GM21737 (cell line): Measurements from ENCODE around the gene SLC1A6.
"Not testable (repeated sequence)": the region's sequence is repeated elsewhere in the genome, so short reads cannot be mapped to it uniquely, and the experiment has no call there.

Experiments
- ATAC-seq: cut with Tn5 transposase; IDR thresholded peaks from one replicate; pipeline ENCODE4 v1.9.1; 2021; ENCODE audit warnings: mild to moderate bottlenecking, moderate library complexity; ENCODE audit not compliant: unreplicated experiment

SLC1A6 gene

DNA sequence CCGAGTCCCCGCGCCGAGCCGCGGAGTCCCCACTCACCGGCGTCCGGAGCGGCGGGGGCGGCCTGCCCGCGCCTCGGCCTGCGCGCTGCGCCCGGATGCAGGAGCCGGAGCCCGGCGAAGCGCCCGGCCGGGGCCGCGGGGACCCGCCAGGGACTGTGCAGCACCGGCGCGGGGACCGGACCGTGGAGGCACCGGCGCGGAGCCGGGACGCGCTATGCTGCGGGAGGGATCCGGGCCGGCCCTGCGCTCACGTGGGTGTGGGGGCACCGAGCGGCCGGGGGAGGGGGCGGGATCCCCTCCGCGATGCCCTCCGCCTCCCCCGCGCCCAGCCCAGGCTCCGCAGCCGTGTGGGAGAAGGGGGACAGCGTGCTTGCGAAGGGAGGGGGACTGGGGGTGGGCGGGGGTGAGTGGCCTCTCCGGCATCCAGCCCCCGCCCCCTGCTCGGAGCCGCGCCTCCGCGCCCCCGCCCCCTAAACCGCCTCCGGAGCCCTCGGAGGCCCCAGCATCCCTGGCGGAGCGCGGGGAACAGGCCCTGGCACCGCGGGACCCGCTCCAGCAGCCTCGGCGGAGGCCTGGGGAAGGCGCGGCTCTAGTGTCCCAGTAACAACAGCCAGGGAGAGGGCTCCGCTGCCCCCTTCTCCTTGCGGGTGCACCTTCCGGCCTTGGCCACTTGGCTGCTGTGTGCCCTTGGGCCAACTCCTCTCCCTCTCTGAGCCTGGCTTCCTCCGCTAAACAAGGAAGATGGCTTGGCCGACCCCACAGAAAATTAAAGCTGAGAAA is at the start of gene SLC1A6:
SLC1A6 (minus strand) TSS at position 389 of the 780 bp plus-strand sequence. CDS start 6,954 bp downstream, outside the sequence.
- ATAC-seq, result no peak

DNA sequence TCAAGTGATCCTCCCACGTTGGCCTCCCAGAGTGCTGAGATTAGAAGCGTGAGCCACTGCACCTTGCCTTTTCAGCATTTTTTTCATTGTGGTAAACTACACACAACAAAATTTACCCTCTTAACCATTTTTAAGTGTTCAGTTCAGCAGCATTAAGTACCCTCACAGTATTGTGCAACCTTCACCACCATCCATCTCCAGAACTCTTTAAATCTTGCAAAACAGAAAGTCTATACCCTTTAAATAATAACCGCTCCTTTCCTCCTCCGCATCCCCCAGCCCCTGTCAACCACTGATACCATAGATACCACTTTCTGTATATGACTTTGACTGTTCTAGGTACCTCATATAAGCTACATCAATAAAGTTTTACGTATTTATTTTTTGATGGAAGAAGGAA is 48.8 kb upstream of the SLC1A6 start:
- ATAC-seq, result no peak

DNA sequence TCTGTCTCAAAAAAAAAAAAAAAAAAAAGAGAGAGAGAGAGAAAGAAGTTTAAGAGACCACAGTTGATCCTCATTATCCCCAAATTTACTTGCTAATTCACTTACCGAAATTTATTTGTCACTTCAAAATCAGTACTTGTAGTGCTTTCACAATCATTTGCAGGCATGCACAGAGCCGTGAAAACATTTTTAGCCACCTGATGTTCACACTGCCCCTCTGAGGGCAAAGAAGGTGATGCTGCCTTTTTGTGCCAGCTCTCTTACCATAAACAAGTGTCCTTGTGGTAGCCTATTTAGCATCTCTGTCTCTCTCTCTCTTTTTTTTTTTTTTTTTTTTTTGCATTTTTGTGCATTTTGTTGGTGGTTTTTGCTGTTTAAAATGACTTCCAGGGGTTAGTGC is 45.6 kb upstream of the SLC1A6 start:
- no peak for ATAC-seq

DNA sequence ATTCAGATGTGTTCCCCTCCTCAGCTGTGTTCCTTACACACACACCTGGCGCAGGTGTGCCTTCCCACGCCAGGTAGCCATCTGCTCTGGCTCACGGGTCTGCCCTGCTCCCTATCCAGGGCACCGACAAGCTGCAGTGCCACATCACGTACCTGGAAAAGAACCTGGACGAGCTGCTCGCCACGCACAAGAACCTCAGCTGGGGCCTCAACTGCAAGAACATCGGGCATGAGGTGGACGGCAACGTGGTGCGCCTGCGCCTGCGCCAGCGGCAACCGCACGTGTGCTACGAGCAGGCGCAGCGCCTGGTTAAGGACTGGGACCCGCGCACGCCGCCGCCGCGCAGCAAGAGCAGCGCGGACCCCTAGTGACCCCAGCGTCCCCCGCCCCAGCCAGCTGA is 43.1 kb upstream of the SLC1A6 start:
- no peak for ATAC-seq

DNA sequence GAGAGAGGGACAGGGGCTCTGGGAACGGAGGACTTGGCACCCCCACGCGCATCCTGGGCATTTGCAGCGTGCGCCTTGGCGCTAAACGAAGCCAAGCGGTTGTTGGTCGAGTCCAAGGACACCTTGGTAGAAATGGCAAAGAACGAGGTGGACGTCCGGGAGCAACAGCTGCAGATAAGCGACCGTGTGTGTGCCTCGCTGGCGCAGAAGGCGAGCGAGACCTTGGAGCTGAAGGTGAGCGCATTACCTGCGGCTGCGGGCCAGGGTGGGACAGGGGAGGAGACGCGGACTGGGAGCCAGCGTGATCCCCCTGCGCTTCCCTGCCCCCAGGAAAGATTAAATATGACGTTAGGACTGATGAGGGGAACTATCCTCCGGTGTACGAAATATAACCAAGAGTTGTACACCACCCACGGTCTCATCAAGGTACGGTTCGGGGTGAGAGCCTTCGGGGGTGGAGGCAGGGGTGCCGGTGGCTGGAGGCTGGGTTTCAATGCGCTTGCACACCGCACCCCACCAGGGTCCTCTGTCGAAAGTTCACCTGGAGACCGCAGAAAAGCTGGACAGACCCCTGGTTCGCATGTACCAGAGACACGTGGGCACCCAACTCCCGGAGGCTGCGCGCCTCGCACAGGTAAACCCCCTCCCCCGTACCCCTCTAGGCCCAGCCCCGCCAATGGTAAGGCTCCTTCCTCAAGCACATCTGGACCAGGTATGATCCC is 41.8 kb upstream of the SLC1A6 start:
- ATAC-seq, result no peak

DNA sequence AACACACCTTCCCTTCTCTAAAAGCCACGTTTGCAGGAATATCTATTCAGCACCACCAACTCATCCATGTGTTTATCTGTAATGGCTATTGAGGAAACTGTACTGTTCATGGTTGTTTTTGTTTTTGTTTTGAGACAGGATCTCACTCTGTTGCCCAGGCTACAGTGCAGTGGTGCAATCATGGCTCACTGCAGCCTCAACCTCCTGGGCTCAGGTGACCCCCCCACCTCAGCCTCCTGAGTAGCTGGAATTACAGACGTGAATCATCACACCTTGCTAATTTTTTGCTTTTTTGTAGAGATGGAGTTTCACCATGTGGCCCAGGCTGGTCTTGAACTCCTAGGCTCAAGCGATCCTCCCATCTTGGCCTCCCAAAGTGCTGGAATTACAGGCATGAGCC is 39.2 kb upstream of the SLC1A6 start:
- not testable (repeated sequence) for ATAC-seq

DNA sequence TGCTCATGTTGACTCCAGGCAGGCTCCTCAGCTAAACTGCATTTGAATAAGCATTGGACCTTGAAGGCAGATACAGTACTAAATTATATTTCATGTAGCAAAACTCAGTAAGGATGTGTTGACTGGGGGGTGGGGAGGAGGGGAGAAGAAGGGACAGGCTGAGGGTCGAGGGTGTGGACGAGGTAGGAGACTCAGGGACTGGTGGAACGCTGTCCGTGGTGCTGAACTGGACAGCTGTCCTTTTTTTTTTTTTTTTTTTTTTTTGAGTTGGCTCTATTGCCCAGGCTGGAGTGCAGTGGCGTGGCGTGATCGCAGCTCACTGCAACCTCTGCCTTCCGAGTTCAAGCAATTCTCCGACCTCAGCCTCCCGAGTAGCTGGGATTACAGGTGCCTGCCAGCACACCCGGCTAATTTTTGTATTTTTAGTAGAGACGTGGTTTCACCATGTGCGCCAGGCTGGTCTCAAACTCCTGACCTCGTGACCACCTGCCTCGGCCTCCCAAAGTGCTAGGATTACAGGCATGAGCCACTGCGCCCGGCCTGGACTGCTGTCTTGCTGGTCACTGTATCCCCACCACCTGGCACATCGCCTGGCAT is 36.4 kb upstream of the SLC1A6 start:
- ATAC-seq, result no peak

DNA sequence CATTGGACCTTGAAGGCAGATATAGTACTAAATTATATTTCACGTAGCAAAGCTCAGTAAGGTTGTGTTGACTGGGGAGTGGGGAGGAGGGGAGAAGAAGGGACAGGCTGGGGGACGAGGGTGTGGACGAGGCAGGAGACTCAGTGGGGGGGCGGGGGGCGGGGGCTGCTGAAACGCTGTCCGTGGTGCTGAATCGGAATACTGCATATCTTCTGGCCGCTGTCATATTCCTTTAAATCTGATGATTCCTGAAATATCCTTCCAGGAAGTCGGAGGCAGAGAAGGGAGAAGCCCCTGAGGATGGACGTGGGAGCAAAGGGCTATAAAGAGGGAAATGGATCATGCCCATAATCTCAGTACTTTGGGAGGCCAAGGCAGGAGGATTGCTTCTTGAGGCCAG is 34.9 kb upstream of the SLC1A6 start:
- ATAC-seq, result no peak

DNA sequence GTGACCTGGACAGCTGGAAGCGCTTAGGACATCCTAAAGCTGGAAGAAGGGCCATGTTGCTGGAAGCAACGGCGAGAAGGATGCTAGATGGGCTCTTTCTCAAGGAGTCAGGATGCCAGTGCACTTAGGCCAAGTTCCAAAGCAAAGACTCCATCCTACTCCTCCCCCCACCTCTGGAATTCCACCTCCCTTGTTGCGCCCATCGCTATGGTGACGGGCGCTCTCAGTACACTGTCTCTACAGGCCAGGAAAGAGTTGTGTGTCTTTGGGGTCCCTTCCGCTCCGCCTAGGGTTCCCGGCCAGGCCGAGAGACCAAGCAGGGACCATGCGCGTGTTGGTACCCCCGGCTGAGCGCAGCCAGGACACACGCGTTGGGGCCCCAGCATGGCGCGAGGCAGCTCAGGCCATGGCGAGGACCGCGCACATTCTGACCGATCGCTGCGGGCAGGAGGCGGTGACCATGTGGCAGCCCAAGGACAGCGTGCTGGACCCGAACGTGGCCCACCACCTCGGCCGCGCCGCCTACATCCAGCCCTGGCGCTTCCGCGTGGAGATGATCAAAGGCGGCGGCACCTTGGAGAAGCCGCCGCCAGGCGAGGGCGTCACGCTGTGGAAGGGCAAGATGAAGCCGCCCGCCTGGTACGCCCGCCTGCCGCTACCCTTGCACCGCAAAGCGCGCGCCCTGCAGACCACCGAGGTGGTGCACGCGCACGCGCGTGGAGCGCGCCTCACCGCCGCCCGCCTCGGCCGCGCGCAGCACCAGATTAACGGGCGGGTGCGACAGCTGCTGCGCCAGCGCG is 31.0 kb upstream of the SLC1A6 start:
- ATAC-seq, result no peak

DNA sequence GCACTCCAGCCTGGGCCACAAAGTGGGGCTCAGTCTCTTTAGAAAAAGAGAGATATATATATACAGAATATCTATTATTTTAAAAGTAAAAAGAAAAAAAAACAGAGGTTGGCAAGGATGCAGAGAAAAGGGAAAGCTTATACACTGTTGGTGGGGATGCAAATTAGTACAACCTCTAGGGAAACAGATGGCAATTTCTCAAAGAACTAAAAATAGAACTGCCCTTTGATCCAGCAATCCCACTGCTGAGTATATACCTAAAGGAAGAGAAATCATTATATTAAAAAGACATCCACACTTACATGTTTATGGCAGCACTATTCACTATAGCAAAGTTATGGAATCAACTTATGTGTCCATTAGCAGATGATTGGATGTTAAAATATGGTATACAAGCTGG is 28.6 kb upstream of the SLC1A6 start:
- no peak for ATAC-seq

DNA sequence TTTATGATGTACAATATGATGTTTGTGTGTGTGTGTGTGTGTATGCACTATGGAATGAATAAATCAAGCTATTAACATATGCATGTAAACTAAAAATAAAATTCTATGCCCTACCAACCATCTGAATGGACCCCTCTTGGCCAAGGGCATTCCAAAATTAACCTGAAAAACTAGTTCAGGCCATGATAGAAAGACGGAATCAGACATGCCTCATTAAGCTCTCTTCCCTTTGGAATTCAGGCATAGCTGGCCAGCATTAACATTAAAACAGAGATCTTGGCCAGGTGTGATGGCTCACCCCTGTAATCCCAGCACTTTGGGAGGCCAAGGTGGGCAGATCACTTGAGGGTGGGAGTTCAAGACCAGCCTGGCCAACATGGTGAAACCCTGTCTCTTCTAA is 18.3 kb upstream of the SLC1A6 start:
- no peak for ATAC-seq

DNA sequence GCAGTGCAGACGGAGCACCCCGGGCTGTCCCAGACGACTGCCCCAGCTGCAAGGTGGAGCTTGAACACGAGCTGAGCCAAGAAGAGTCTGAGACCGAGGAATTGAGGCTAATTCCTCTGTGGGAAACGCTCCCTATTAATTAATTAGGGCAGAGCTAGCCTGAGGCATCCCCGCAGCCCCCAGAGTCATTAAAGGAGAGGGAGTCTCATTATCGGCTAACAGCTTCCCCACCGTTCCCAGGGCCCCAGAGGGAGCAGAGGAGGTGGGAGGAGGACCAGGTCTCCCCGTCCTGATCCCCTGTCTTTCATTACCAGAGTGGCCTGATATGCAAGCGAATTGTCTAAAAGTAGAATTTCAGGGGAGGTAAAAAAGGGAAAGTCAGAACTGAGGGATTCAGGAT is 13.1 kb upstream of the SLC1A6 start:
- ATAC-seq, result no peak

DNA sequence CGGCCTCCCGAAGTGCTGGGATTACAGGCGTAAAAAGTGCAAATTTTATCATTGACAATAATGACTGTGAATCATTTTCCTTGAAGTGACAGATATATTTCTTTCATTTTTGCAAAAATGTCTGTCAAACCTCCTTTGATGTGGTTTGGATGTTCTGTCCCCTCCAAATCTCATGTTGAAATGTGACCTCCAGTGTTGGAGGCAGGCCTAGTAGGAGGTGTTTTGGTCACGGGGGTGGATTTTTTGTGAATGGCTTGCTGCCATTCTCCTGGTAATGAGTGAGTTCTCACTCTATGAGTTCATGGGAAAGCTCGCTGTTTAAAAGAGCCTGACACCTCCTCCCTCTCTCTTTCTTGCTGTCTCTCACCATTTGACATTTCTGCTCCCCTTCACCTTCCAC is 5.5 kb upstream of the SLC1A6 start:
- no peak for ATAC-seq

DNA sequence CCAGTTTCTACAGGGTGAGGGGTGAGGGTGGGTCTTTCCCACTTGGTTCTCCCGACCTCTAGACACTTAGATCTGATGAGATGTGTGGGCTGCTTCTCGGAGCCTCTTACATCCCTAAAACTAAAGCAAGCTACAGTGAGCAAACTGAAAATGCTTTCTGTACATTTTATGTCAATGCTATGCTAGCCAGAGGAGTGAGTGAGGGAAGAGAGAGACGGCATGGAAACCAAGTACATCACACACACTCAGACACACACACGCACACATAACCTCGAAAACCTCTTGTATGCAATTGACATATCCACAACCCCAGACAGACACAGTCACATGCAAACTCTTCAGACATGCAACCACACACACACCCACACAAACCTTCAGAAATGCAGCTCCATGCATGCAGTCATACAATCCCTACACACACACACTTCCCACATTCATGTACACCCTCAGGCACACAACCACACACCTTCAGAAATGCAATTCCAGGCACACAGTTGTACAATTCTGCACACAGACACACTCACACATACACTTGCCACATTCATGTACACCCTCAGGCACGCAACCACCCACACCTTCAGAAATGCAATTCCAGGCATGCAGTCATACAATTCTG is 1.4 kb downstream of the SLC1A6 start:
- ATAC-seq, result no peak

DNA sequence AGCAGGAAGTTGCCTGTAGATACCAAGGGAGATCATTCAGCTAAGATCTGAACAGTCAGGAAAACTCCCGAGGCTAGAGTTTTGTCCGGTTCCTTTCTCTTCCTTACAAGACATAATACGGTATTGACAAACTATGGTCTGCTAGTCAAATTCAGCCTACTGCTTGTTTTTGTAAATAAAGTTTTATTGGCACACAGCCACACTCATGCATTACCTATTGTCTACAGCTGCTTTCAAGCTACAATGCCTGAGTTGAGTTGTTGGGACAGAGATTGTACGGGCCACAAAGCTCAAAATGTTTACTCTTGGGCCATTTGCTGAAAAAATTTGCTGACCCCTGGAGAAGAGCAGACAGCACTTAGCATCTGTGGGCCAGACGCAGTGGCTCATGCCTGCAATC is 2.5 kb downstream of the SLC1A6 start:
- no peak for ATAC-seq

DNA sequence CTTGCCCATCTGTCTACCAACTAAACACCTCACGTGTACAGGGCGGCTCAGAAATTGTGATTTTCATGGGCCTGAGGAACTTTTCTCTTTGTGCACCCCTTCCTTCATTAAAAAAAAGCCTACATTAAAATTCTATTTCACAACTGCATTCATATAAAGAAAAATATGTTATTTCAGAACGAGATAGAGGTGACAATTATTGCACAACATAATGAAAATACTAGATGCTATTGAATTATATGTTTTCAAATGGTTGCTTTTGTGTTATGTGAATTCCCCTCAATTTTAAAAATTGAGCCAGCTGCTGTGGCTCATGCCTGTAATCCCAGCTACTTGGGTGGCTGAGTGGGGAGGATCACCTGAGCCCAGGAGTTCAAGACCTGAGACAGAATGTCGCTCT is 5.2 kb downstream of the SLC1A6 start:
- no peak for ATAC-seq

DNA sequence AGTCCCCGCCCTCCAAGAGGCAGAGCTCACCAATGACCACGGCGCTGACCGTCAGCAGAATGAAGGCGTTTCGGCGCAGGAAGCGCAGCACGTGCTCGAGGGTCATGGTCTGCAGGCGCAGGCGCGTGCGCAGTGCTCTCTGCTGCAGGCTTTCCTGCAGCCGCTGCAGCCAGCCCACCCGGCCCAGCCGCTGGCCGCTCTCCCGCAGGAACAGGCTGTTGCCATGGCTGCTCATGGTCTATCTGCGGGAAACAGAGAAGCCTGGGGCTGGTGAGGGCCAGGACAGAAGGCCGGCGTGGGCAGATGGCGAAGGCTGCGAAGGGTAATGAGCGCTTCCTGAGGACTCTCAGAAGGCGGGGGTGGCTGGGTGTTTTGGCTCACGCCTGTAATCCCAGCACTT is 7.0 kb downstream of the SLC1A6 start:
- no peak for ATAC-seq

DNA sequence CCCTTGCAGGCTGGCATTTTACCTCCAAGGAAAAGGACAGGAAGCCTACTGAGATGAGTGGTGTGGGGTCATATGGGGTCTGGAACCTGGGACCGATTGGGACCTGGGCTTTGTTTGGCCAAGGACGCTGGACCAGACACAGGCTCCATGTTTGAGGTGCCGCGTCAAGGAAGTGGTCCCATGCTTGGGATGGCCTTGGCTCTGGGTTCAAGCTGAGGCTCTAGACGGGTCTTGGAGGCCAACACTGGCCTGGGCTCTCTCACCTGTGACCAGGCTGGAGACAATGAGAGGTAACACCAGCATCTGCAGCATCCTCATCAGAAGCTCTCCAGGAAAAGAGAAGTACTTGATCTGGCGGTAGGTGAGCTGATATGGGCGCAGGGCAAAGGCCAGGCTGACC is 8.2 kb downstream of the SLC1A6 start:
- ATAC-seq, result no peak

DNA sequence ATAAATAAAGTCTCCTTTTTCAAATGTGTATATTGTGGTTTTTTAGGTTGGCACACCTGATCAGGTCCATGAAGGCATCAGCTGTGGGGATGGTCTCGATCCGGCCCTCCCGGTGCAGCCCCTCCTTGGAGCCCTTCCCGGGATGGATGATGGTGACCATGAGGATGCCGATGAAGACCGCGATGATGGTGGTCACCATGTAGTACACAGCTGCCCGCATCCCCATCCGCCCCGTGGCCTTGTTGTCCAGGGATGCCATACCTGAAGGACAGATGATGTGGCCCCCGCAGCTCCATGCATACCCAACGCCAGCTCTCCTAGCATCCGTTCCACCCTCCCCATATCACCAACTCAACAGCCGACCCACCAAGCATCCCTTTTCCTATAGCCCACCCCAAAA is 11.4 kb downstream of the SLC1A6 start:
- ATAC-seq, result no peak

DNA sequence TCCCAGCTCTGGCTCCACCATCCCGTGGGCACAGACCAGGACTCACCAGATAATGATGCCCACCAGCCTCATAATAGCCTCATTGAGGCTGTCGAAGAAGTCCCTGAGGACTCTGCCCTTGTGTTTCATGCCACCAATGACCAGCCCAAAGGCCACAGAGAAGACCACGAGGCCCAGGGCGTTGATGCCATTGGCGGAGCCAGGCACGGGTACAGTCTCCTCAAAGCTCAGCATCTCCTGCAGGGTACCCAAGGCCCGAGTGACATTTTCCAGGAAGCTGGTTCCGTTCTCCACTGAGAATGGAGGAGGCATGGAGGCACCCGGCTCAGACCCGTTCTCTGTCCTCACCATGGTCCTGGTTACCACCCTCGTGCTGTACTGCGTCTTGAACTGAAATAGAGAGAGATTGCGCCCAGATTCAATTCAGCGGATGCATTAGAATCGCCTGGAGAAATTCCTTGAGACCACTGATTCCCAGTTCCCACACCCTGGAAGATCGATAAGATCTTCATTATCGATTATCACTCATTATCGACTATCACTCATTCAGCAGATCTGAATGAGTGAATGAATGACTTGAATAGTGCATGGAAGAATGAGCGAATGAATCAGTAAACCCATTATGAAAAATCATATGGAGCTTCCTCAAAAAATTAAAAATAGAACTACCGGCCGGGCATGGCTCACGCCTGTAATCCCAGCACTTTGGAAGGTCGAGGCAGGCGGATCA is 17.5 kb downstream of the SLC1A6 start:
- ATAC-seq, result no peak
